Panc1 (cell line): ENCODE results near the gene KLHDC9. TPM values are rescaled to one million over a fixed set of nuclear protein-coding genes. Genes with fewer than 3 reads are reported as not detected.

Source experiments
- ATAC-seq: fragments of 200-7000 bp; cut with Tn5 transposase; 2 replicates; pipeline ENCODE4 v1.9.1; 2020; ENCODE audit warnings: mild to moderate bottlenecking, moderate library complexity
- BruUV-seq: library from RNA; stranded (reverse); fragments of 400-500 nt; replicated peaks from 2 replicates; lab custom pipeline; 2021; lab: Mats Ljungman, UMichigan
- CTCF ChIA-PET: fragments of 300-600 bp; sonication (Branson Sonifier 250); formaldehyde crosslinking; loops from one replicate; lab custom pipeline; 2022; ENCODE audit warnings: antibody characterized with exemption; lab: Charles Lee
- POLR2A ChIA-PET: fragments of 300-600 bp; sonication (Branson Sonifier 250); formaldehyde crosslinking; loops from one replicate; lab custom pipeline; 2022; ENCODE audit warnings: antibody characterized with exemption; lab: Charles Lee
- DNase-seq: peaks from one replicate; pipeline ENCODE4 v3.0.0-alpha.2; 2010; ENCODE audit warnings: low read depth, low spot score
- H3K27ac ChIP-seq: 2 replicates; pipeline ENCODE4 v1.5.1; 2011; ENCODE audit warnings: mild to moderate bottlenecking, low read length, inconsistent platforms
- H3K27me3 ChIP-seq: fragments of 200-500 bp; sonication (Bioruptor generic); 2 replicates; pipeline ENCODE4 v1.6.0; 2014; ENCODE audit warnings: low read length, inconsistent platforms; ENCODE audit not compliant: control insufficient read depth, insufficient read depth
- H3K36me3 ChIP-seq: fragments of 200-500 bp; sonication (Bioruptor generic); 2 replicates; pipeline ENCODE4 v1.5.1; 2014; ENCODE audit warnings: inconsistent platforms, mild to moderate bottlenecking, low read length, moderate library complexity; ENCODE audit not compliant: control insufficient read depth, insufficient read depth
- H3K4me1 ChIP-seq: 2 replicates; pipeline ENCODE4 v1.5.1; 2011; ENCODE audit warnings: inconsistent platforms, mild to moderate bottlenecking, low read length, moderate library complexity; ENCODE audit not compliant: control insufficient read depth, insufficient read depth
- H3K4me3 ChIP-seq, 2 experiments: 2 replicates each; pipeline ENCODE4 v1.5.1; 2011 to 2012; ENCODE audit warnings: low read depth in 2 of 2, low read length in 2 of 2, mild to moderate bottlenecking in 2 of 2, inconsistent platforms in 1 of 2, moderate library complexity in 1 of 2
- H3K9me3 ChIP-seq: fragments of 200-500 bp; sonication (Bioruptor generic); 2 replicates; pipeline ENCODE4 v1.5.1; 2014; ENCODE audit warnings: low read depth, mild to moderate bottlenecking, inconsistent platforms, low read length, moderate library complexity; ENCODE audit not compliant: control insufficient read depth, insufficient read depth
- CTCF ChIP-seq: fragments of 450-650 bp; IDR thresholded peaks from 2 replicates; pipeline ENCODE4 v1.5.1; 2017; ENCODE audit warnings: mild to moderate bottlenecking
- POLR2AphosphoS5 ChIP-seq: IDR thresholded peaks from 2 replicates; pipeline ENCODE4 v1.6.1; 2012; ENCODE audit warnings: mild to moderate bottlenecking, low read depth, low read length, moderate library complexity
- REST ChIP-seq, 2 experiments: IDR thresholded peaks; 2 replicates each; pipeline ENCODE4 v1.6.1; 2011 to 2012; ENCODE audit warnings: low read depth in 2 of 2, control low read depth in 1 of 2, low read length in 1 of 2, mild to moderate bottlenecking in 1 of 2, moderate library complexity in 1 of 2; ENCODE audit not compliant: insufficient read depth in 1 of 2
- SIN3A ChIP-seq: IDR thresholded peaks from 2 replicates; pipeline ENCODE4 v1.6.1; 2012; ENCODE audit warnings: low read depth, mild to moderate bottlenecking, low read length, moderate library complexity, borderline replicate concordance; ENCODE audit not compliant: insufficient read depth
- TCF7L2 ChIP-seq: IDR thresholded peaks from 2 replicates; pipeline ENCODE4 v1.6.1; 2011; ENCODE audit warnings: mild to moderate bottlenecking, low read depth, low read length, inconsistent platforms
- in situ Hi-C: cut with HindIII; loops from 2 replicates; pipeline ENCODE4 v1.10.0; 2016; ENCODE audit warnings: low sequenced_read_pairs, low pct_unique_long_range_greater_than_20kb
- intact Hi-C: fragments of 100-400 bp; cut with micrococcal nuclease; formaldehyde crosslinking; loops from one replicate; pipeline ENCODE4 v1.10.0; 2022; ENCODE audit not compliant: unreplicated experiment
- total RNA-seq: library from RNA; stranded (reverse); gene quantifications from one replicate; pipeline ENCODE4 v1.2.1, GENCODE V29; 2021; ENCODE audit not compliant: unreplicated experiment

The KLHDC9 gene
- total RNA-seq, 1 experiment from 2014 or later = 7.6 TPM

GRCh38 chr1:161088587-161089110, 9.5 kb upstream of the KLHDC9 start:
- Histone ChIP-seq H3K27ac (no peak overlapping the region), H3K27me3 (no peaks in the 10 kb centered on the region), H3K4me1 (no peaks in the 10 kb centered on the region), H3K9me3 (no peaks in the 10 kb centered on the region), H3K36me3 (no peaks in the 10 kb centered on the region), H3K4me3 (no peak overlapping the region)
- intact Hi-C loops = no loop called here
- in situ Hi-C loops = no loop called here
- ATAC-seq (no peak), DNase-seq (no peak)
- ChIA-PET CTCF (interaction anchor here (0.5 kb wide), 1 partner anchor 91 kb away, joined by 3 read pairs; no protein-coding TSS in a partner anchor), POLR2A (no interaction called here)
- no TSS peak for BruUV-seq
- no peak for TF ChIP-seq POLR2AphosphoS5
- no peak for TF ChIP-seq REST (IDR thresholded peaks at IDR 0.05; ENCODE audit: insufficient read depth in 1 of 2, low read depth in 2 of 2, low read length in 1 of 2)

GRCh38 chr1:161089251-161089924, 8.8 kb upstream of the KLHDC9 start, which contains the start of gene NECTIN4:
NECTIN4 (minus strand) TSS chr1:161089558; CDS start chr1:161089296, 262 bp downstream.
- no TSS peak for BruUV-seq

More at GRCh38 chr1:161089251-161089924, 8.8 kb upstream of the KLHDC9 start, which contains the start of gene NECTIN4:
- in situ Hi-C loops (no loop called here), intact Hi-C loops (no loop called here)
- no peaks in the 10 kb centered on the region for H3K9me3 ChIP-seq
- CTCF ChIA-PET = interaction anchor here (0.5 to 0.7 kb wide), 2 partner anchors 38 to 92 kb away, joined by 3 read pairs; no protein-coding TSS in a partner anchor
- H3K4me3 ChIP-seq = no peak within 1 kb of the TSS
- POLR2A ChIA-PET = no interaction called here
- no peaks in the 10 kb centered on the region for H3K36me3 ChIP-seq
- no peak for DNase-seq
- no peak within 1 kb of the TSS for H3K27ac ChIP-seq
- no peaks in the 10 kb centered on the region for H3K4me1 ChIP-seq
- TF ChIP-seq SIN3A (no peak), CTCF (no peak), REST (IDR thresholded peaks at IDR 0.05; ENCODE audit: insufficient read depth in 1 of 2, low read depth in 2 of 2, low read length in 1 of 2) (no peak), POLR2AphosphoS5 (no peak), TCF7L2 (no peak)
- ATAC-seq = no peak
- no peaks in the 10 kb centered on the region for H3K27me3 ChIP-seq
